PFSK-1 (cell line): ENCODE results near the gene CCDC137.

ENCODE experiments used
- FOXP2 ChIP-seq: optimal IDR thresholded peaks from 2 replicates; pipeline ENCODE3; 2011; ENCODE audit warnings: borderline replicate concordance, control low read depth, inconsistent platforms; ENCODE audit not compliant: insufficient read depth; ENCODE audit errors: extremely low read length, extremely low read depth
- POLR2AphosphoS5 ChIP-seq: IDR thresholded peaks from 2 replicates; pipeline ENCODE4 v1.6.1; 2012; ENCODE audit warnings: low read depth, mild to moderate bottlenecking, control low read depth, low read length, moderate library complexity
- REST ChIP-seq, 2 experiments: IDR thresholded peaks; 2 replicates each; pipeline versions ENCODE4 v1.6.1 to v1.8.0; 2011 to 2012; ENCODE audit warnings: low read depth in 2 of 2, low read length in 2 of 2, control low read depth in 1 of 2, inconsistent platforms in 1 of 2, mild to moderate bottlenecking in 1 of 2, moderate library complexity in 1 of 2; ENCODE audit not compliant: insufficient read depth in 1 of 2
- SIN3A ChIP-seq: IDR thresholded peaks from 2 replicates; pipeline ENCODE4 v1.6.1; 2012; ENCODE audit warnings: mild to moderate bottlenecking, low read length, moderate library complexity, borderline replicate concordance; ENCODE audit not compliant: insufficient read depth
- TAF1 ChIP-seq: IDR thresholded peaks from 2 replicates; pipeline ENCODE4 v1.6.1; 2012; ENCODE audit warnings: low read length, control low read depth, borderline replicate concordance; ENCODE audit not compliant: insufficient read depth

The CCDC137 gene

GRCh38 chr17:81708739-81709185 lies 42.2 kb downstream of the CCDC137 start:
- TF ChIP-seq FOXP2 (no peak), TAF1 (no peak), POLR2AphosphoS5 (no peak; the same call in 1 of the 2 replicates), REST (IDR thresholded peaks at IDR 0.05; ENCODE audit: insufficient read depth in 1 of 2, low read depth in 2 of 2, low read length in 2 of 2) (no peak), SIN3A (no peak)

- TF ChIP-seq TAF1, result no peak
- 0 out of 4 replicates have a peak, but pooled peaks of 1 of the 2 experiments have one; percentile 13 for TF ChIP-seq REST (IDR thresholded peaks at IDR 0.05; ENCODE audit: insufficient read depth in 1 of 2, low read depth in 2 of 2, low read length in 2 of 2)
- peak; percentile 57; the same call in 1 of the 2 replicates for TF ChIP-seq POLR2AphosphoS5
- 0 out of 2 replicates have a peak, but pooled peaks have one; percentile 17 for TF ChIP-seq SIN3A
- no peak for TF ChIP-seq FOXP2
These were observed 44.2 kb downstream of the CCDC137 start for GRCh38 chr17:81710514-81711308.

- peak; percentile 64; the same call in 1 of the 2 replicates for TF ChIP-seq TAF1
- no peak for TF ChIP-seq FOXP2
These were observed 45.4 kb downstream of the CCDC137 start, which contains the start of gene SLC25A10 for GRCh38 chr17:81711814-81712467. TSS of gene SLC25A10 (plus strand) at chr17:81712284. CDS start at chr17:81712427, 143 bp downstream.

GRCh38 chr17:81712468-81713003 lies 46.0 kb downstream of the CCDC137 start:
- TF ChIP-seq REST (IDR thresholded peaks at IDR 0.05; ENCODE audit: insufficient read depth in 1 of 2, low read depth in 2 of 2, low read length in 2 of 2) (no peak), POLR2AphosphoS5 (no peak), SIN3A (no peak), FOXP2 (no peak), TAF1 (no peak)

GRCh38 chr17:81713004-81713555 lies 46.5 kb downstream of the CCDC137 start:
- TF ChIP-seq POLR2AphosphoS5 (no peak), FOXP2 (no peak), SIN3A (no peak), REST (IDR thresholded peaks at IDR 0.05; ENCODE audit: insufficient read depth in 1 of 2, low read depth in 2 of 2, low read length in 2 of 2) (no peak)
